CD8-positive, alpha-beta memory T cell (primary cell): ENCODE measurements around the gene SIGMAR1. TPM values are rescaled to one million over a fixed set of nuclear protein-coding genes. Genes with fewer than 3 reads are reported as not detected.
A peak's percentile ranks its signal among the peaks of the same experiment; 100 is the strongest.

Experiments used
- CTCF ChIA-PET: fragments of 350-600 bp; sonication (Branson Sonifier 250); formaldehyde crosslinking; loops from one replicate; lab custom pipeline; 2021; ENCODE audit warnings: antibody characterized with exemption; lab: Charles Lee
- POLR2A ChIA-PET: fragments of 350-600 bp; sonication (Branson Sonifier 250); formaldehyde crosslinking; loops from one replicate; lab custom pipeline; 2021; ENCODE audit warnings: antibody characterized with exemption; lab: Charles Lee
- DNase-seq, 5 donors: peaks; one replicate each; pipeline versions ENCODE4 v3.0.0 to v3.0.0-alpha.2; 2020 to 2022; ENCODE audit warnings: mixed read lengths in 1 of 5
- H3K27ac ChIP-seq: one replicate; pipeline ENCODE4 v1.7.0; 2013; ENCODE audit warnings: low read depth, mild to moderate bottlenecking, low read length, moderate library complexity
- H3K27me3 ChIP-seq: 2 replicates; pipeline ENCODE4 v1.7.0; 2013; ENCODE audit warnings: low read length, mild to moderate bottlenecking; ENCODE audit not compliant: insufficient read depth, poor library complexity, severe bottlenecking
- H3K36me3 ChIP-seq: 2 replicates; pipeline ENCODE4 v1.7.0; 2013; ENCODE audit warnings: mild to moderate bottlenecking, low read length, moderate library complexity; ENCODE audit not compliant: insufficient read depth
- H3K4me1 ChIP-seq: 2 replicates; pipeline ENCODE4 v1.7.0; 2013; ENCODE audit warnings: mild to moderate bottlenecking, low read length, moderate library complexity; ENCODE audit not compliant: insufficient read depth
- H3K4me3 ChIP-seq: 2 replicates; pipeline ENCODE4 v1.7.0; 2013; ENCODE audit warnings: mild to moderate bottlenecking, low read length
- H3K9me3 ChIP-seq: 2 replicates; pipeline ENCODE4 v1.7.0; 2013; ENCODE audit warnings: mild to moderate bottlenecking, low read length
- H3K27ac Mint-ChIP-seq, 8 donors: one replicate each; pipeline ENCODE4 v1.8.0; 2020 to 2021; ENCODE audit warnings: mixed read lengths in 8 of 8, mild to moderate bottlenecking in 6 of 8, inconsistent platforms in 3 of 8, moderate library complexity in 3 of 8
- H3K27me3 Mint-ChIP-seq, 2 donors: one replicate each; pipeline ENCODE4 v1.8.0; 2020 to 2021; ENCODE audit warnings: mixed read lengths in 2 of 2, mild to moderate bottlenecking in 1 of 2, moderate library complexity in 1 of 2
- H3K36me3 Mint-ChIP-seq, 3 donors: one replicate each; pipeline ENCODE4 v1.8.0; 2020 to 2021; ENCODE audit warnings: mixed read lengths in 3 of 3, inconsistent platforms in 1 of 3, mild to moderate bottlenecking in 1 of 3
- H3K4me1 Mint-ChIP-seq, 3 donors: one replicate each; pipeline ENCODE4 v1.8.0; 2020 to 2021; ENCODE audit warnings: mixed read lengths in 3 of 3, inconsistent platforms in 1 of 3, mild to moderate bottlenecking in 1 of 3
- H3K4me3 Mint-ChIP-seq, 7 donors: one replicate each; pipeline ENCODE4 v1.8.0; 2020 to 2021; ENCODE audit warnings: mixed read lengths in 7 of 7, mild to moderate bottlenecking in 6 of 7, moderate library complexity in 4 of 7, inconsistent platforms in 2 of 7
- H3K9me3 Mint-ChIP-seq, 5 donors: one replicate each; pipeline ENCODE4 v1.8.0; 2020 to 2022; ENCODE audit warnings: mixed read lengths in 5 of 5, mild to moderate bottlenecking in 3 of 5, moderate library complexity in 2 of 5, inconsistent platforms in 1 of 5
- polyA plus RNA-seq: library from polyadenylated mRNA; unstranded; fragments of 300-500 nt; fragmentation: Illumina TruSeq; gene quantifications from one replicate; pipeline ENCODE4 v1.2.3, GENCODE V29; 2021
- total RNA-seq, 2 experiments: library from RNA; stranded (reverse); gene quantifications; one replicate each; pipeline ENCODE4 v1.2.3, GENCODE V29; 2021

SIGMAR1 gene
- total and polyA plus RNA-seq, 3 experiments from 2014 or later, result 95.4 to 141 (median 138) TPM

DNA sequence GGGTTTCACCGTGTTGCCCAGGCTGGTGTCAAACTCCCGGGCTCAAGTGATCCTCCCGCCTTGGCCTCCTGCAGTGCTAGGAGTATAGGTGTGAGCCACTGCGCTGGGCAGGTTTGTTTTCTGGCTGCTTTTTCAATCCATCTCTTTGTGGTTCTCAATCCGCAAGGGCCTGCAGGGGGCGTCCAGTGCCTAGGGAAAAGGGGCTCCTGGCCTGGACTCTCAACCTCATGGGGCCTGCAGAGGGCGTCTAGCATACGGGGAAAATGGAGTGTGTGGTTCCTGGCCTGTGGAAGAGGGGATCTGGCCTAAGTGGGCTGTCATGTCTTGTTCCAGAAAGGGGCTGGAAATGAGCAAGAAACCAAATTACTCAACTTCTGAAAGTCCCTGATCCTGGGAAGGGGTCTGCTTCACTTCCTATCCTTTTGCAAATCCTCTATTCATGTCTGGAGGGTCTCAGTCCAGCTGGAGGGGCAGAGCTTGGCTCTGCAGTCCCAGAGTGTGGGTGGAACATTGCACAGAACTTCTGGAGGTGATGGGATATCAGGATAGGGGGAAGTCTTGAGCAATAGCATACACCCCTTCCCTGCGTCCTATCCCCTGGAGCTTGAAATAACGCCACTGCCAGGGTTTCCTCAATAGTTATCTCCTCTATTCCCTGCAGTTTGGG, 37.6 kb upstream of the SIGMAR1 start:
- Histone ChIP-seq H3K36me3 (no peaks in the 10 kb centered on the region), H3K27ac (no peak overlapping the region), H3K9me3 (no peaks in the 10 kb centered on the region), H3K4me3 (no peak overlapping the region), H3K4me1 (no peaks in the 10 kb centered on the region), H3K27me3 (no peaks in the 10 kb centered on the region)
- Mint-ChIP-seq H3K4me3 (no peak overlapping the region), H3K27me3 (peaks cover 0 to 3% of the 10 kb centered on the region in 2 donors), H3K36me3 (no peaks in the 10 kb centered on the region), H3K4me1 (no peaks in the 10 kb centered on the region), H3K27ac (no peak overlapping the region), H3K9me3 (peaks cover 0 to 3% (median 0%) of the 10 kb centered on the region in 5 donors)
- DNase-seq, result peak; percentile 15 to 70 (median 24)
- ChIA-PET POLR2A (no interaction called here), CTCF (interaction anchor here (0.8 to 2.9 kb wide), 6 partner anchors 11 to 28 kb away, joined by 3 to 10 read pairs (median 4); partner anchors contain the start of gene GALT)

DNA sequence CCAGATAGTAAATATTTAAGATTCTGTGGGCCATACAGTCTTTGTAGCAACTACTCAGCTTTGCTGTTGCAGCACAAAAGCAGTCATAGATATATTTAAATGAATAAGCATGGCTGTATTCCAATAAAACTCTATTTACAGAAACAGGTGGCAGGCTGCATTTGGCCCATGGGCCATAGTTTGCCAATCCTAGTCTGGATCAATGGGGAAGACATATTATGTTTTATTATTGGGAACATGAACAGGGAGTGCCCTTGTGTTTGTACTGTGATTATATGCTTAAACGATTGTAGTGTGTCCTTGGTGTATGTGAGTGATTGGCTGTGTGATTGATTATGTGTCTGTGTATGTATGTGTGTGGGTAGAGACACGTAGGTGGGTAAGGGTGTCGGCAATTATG, 36.9 kb upstream of the SIGMAR1 start:
- H3K27me3 Mint-ChIP-seq, result peaks cover 0 to 3% of the 10 kb centered on the region in 2 donors
- no peak overlapping the region for H3K4me3 Mint-ChIP-seq
- Histone ChIP-seq H3K4me1 (no peaks in the 10 kb centered on the region), H3K4me3 (no peak overlapping the region), H3K36me3 (no peaks in the 10 kb centered on the region), H3K27ac (no peak overlapping the region), H3K27me3 (no peaks in the 10 kb centered on the region), H3K9me3 (no peaks in the 10 kb centered on the region)
- peak overlapping the region in 1 of 8 donors; percentile 90 for H3K27ac Mint-ChIP-seq
- ChIA-PET CTCF (interaction anchor here (0.8 to 2.9 kb wide), 3 partner anchors 10 to 28 kb away, joined by 3 to 10 read pairs (median 4); partner anchors contain the start of gene GALT), POLR2A (no interaction called here)
- H3K9me3 Mint-ChIP-seq, result peaks cover 0 to 7% (median 0%) of the 10 kb centered on the region in 5 donors
- DNase-seq, result no peak
- H3K36me3 Mint-ChIP-seq, result peaks cover 0 to under 1% (median 0%) of the 10 kb centered on the region in 3 donors
- no peaks in the 10 kb centered on the region for H3K4me1 Mint-ChIP-seq

DNA sequence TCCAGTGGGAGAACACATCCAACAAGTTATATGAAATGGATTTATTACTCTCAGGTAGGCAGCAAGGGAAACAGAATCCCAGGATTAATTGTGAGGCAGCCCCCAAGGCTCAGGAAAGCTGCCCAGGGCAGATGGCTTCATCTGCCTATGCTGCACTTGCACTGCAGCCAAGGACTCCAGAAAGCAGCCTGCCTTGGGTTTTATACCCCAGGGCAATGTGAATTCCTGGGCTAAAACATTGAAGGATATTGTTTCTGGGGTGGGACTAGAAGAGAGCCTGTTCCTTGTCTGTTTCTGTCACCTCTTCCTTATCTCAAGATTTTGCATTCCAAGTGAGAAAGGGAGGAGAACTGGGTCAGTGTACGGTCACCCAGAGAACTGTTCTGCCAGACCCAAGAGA, 33.7 kb upstream of the SIGMAR1 start:
- Histone ChIP-seq H3K27ac (no peak overlapping the region), H3K36me3 (no peaks in the 10 kb centered on the region), H3K27me3 (no peaks in the 10 kb centered on the region), H3K4me3 (no peak overlapping the region), H3K9me3 (no peaks in the 10 kb centered on the region), H3K4me1 (peaks cover under 1% of the 10 kb centered on the region)
- peaks cover 0 to 11% (median 4%) of the 10 kb centered on the region in 5 donors for H3K9me3 Mint-ChIP-seq
- DNase-seq, result no peak
- H3K27ac Mint-ChIP-seq, result no peak overlapping the region
- H3K4me3 Mint-ChIP-seq, result no peak overlapping the region
- ChIA-PET POLR2A (no interaction called here), CTCF (no interaction called here)
- H3K27me3 Mint-ChIP-seq, result peaks cover 0 to 2% of the 10 kb centered on the region in 2 donors
- H3K4me1 Mint-ChIP-seq, result peaks cover 0 to 9% (median 2%) of the 10 kb centered on the region in 3 donors
- H3K36me3 Mint-ChIP-seq, result peaks cover 4 to 6% (median 5%) of the 10 kb centered on the region in 3 donors

DNA sequence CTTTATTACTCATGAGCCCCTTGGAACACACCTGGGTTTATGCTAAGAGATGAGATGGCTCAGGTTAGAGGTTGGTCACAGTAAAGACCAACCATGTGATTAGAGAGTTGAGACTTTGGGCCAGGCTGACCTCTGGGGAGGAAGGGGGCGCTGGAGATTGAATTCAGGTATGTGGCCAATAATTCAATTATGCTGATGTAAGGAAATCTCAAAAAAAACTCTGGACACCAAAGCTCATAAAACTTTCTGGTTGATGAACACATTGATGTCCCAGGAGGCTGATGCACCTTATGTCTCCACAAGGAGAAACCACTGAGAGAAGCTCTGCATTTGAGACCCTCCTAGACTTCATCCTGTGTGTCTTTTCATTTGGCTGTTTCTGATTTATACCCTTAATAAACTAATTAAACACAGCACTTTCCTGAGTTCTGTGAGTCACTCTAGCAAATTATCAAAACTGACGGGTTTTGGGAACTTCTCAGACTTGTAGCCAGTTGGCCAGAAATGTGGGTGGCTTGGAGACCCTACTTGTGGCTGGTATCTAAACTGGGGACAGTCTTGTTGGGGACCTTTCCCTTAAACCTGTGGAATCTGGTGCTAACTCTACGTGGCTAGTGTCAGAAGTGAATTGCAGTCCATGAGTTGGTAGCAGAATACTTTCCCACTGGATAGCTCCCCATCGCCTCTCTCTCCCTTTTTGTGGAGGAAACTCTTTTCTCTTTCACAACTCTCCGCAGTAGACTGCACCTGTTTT, 32.4 kb upstream of the SIGMAR1 start:
- H3K9me3 Mint-ChIP-seq, result peaks cover 0 to 11% (median 4%) of the 10 kb centered on the region in 5 donors
- POLR2A ChIA-PET, result no interaction called here

DNA sequence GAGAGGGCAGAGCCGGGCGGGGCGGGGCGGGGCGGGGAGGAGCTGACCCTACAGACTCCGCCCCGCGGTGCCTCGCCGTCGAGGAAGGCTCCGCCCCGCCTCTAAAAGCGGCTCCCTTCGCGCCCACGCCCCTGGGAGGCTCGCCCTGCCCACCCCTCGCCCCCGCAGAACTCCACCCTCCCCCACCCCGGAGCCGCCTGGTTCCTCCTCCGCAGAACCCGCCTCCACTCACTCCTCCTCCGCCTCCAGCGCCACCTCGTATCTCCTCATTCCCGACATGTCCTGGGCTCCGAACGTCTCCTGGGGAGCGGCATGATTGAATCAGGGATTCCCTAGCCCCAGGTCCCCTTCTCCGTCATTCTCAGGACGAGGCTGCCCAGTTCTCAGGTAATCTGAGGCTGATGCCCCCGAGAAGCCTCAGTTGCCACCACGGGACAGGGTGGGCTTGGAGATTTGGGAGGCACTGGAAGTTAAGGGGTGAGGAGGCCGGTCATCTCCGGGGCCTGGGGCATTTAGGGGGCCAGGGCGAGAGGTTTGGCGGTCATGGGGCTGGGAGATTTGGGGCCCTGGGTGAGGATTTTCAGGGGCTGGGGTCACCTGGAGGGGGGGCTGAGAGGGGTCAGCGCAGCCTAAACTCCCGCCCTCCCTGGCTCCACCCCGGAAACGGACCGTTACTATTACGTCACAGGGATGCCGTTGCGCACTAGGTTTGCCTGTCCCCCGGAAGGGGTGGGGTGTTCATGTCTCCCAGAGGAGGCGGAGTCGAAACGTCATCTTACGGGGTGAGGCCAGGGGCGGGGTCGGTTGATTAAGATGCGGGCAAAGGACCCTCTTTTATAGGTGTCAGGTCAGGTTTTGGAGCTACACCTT, 28.0 kb upstream of the SIGMAR1 start:
- Histone ChIP-seq H3K9me3 (no peaks in the 10 kb centered on the region), H3K36me3 (no peaks in the 10 kb centered on the region), H3K27me3 (no peaks in the 10 kb centered on the region), H3K4me3 (peak overlapping the region; percentile 87), H3K4me1 (peaks cover 48% of the 10 kb centered on the region), H3K27ac (peak overlapping the region; percentile 96)
- H3K27me3 Mint-ChIP-seq, result peaks cover 0 to 4% of the 10 kb centered on the region in 2 donors
- peaks cover 5 to 14% (median 13%) of the 10 kb centered on the region in 3 donors for H3K36me3 Mint-ChIP-seq
- ChIA-PET POLR2A (interaction anchor here (0.7 to 3.0 kb wide), 5 partner anchors 19 to 53 kb away, joined by 3 to 20 read pairs (median 3); partner anchors contain the start of genes DCTN3, GALT and RPP25L), CTCF (interaction anchor here (1.1 to 5.0 kb wide), 9 partner anchors 10 to 49 kb away, joined by 3 to 54 read pairs (median 10); partner anchors contain the start of genes GALT, IL11RA and SIGMAR1)
- peaks cover 34 to 55% (median 41%) of the 10 kb centered on the region in 3 donors for H3K4me1 Mint-ChIP-seq
- DNase-seq, result peak; percentile 84 to 93 (median 86)
- H3K27ac Mint-ChIP-seq, result peak overlapping the region; percentile 87 to 99 (median 98)
- peaks cover 0 to 11% (median 4%) of the 10 kb centered on the region in 5 donors for H3K9me3 Mint-ChIP-seq
- peak overlapping the region; percentile 82 to 97 (median 89) for H3K4me3 Mint-ChIP-seq

More for the DNA sequence above, 32.4 kb upstream of the SIGMAR1 start:
- Mint-ChIP-seq H3K4me3 (no peak overlapping the region), H3K36me3 (peaks cover 4 to 6% (median 5%) of the 10 kb centered on the region in 3 donors), H3K4me1 (peaks cover 5 to 16% (median 6%) of the 10 kb centered on the region in 3 donors), H3K27ac (peak overlapping the region in 2 of 8 donors; percentile 8 to 30), H3K27me3 (peaks cover 0 to 6% of the 10 kb centered on the region in 2 donors)
- Histone ChIP-seq H3K27me3 (no peaks in the 10 kb centered on the region), H3K27ac (no peak overlapping the region), H3K4me3 (no peak overlapping the region), H3K9me3 (no peaks in the 10 kb centered on the region), H3K36me3 (no peaks in the 10 kb centered on the region), H3K4me1 (peaks cover 9% of the 10 kb centered on the region)
- CTCF ChIA-PET, result interaction anchor here (1.0 to 1.6 kb wide), 2 partner anchors 33 to 377 kb away, joined by 4 to 5 read pairs; no protein-coding TSS in a partner anchor
- DNase-seq, result no peak

DNA sequence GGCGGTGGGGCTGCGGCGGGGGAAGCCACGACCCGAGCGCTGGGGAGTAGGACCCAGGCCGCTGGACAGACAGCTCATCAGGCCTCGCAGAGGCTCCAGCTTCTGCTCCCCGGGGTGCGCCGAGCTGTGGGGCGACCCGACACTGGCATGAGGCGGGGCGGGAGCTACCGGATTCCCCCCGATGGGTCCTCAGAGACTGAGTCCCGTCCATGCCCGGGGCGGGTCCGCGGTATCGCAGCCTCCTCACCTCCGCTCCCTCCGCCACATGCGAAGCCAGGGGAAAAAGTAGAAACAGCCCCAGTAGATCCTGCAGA, 27.4 kb upstream of the SIGMAR1 start:
- Mint-ChIP-seq H3K4me1 (peaks cover 34 to 55% (median 41%) of the 10 kb centered on the region in 3 donors), H3K36me3 (peaks cover 5 to 20% (median 13%) of the 10 kb centered on the region in 3 donors), H3K27me3 (peaks cover 0 to 4% of the 10 kb centered on the region in 2 donors), H3K4me3 (peak overlapping the region; percentile 82 to 97 (median 89)), H3K9me3 (peaks cover 0 to 9% (median 4%) of the 10 kb centered on the region in 5 donors), H3K27ac (peak overlapping the region; percentile 87 to 99 (median 97))
- Histone ChIP-seq H3K27me3 (no peaks in the 10 kb centered on the region), H3K27ac (peak overlapping the region; percentile 43), H3K4me1 (peaks cover 48% of the 10 kb centered on the region), H3K9me3 (no peaks in the 10 kb centered on the region), H3K4me3 (peak overlapping the region; percentile 65), H3K36me3 (peaks cover 4% of the 10 kb centered on the region)
- DNase-seq, result no peak
- ChIA-PET CTCF (interaction anchor here (1.1 to 5.0 kb wide), 9 partner anchors 9 to 48 kb away, joined by 3 to 54 read pairs (median 10); partner anchors contain the start of genes GALT, IL11RA and SIGMAR1), POLR2A (interaction anchor here (0.6 to 3.0 kb wide), 6 partner anchors 9 to 53 kb away, joined by 3 to 20 read pairs (median 3); partner anchors contain the start of genes DCTN3, GALT and RPP25L)
